Upper lobe of left lung (tissue), 4 donors: ENCODE data around the gene PTPRM.

Experiments used
- CTCF ChIP-seq, 6 experiments: fragments of 450-650 bp in 4 of 6; fragments of 200-600 bp in 2 of 6; sonication (generic) in 2 of 6; IDR thresholded peaks; one replicate each; pipeline ENCODE4 v1.5.1; 2016 to 2019; ENCODE audit warnings: antibody characterized with exemption in 6 of 6
- POLR2A ChIP-seq, 4 donors: fragments of 450-650 bp; IDR thresholded peaks; one replicate each; pipeline ENCODE4 v1.5.1; 2016 to 2017; ENCODE audit warnings: antibody characterized with exemption in 4 of 4, mild to moderate bottlenecking in 2 of 4

GRCh38 chr18:7677424-7677823 is 110.3 kb downstream of the PTPRM start:
- TF ChIP-seq CTCF (IDR thresholded peaks at IDR 0.05) = no peak
- no peak for TF ChIP-seq POLR2A (IDR thresholded peaks at IDR 0.05)
